HL-60/S4 treated with phorbol 12-myristate 13-acetate at 8.2 ng/mL for 4 days and 3 days (cell line): ENCODE results near the gene TIPARP.

Experiments used
- in situ Hi-C: fragments of 300-500 bp; cut with MboI; formaldehyde crosslinking; loops from 2 replicates; pipeline ENCODE4 v1.15.0; 2022; ENCODE audit warnings: low sequenced_read_pairs

The TIPARP gene

GRCh38 chr3:156646958-156647357, 27.4 kb upstream of the TIPARP start:
- in situ Hi-C loops, result no loop called here

- in situ Hi-C loops, result no loop called here
Measured at GRCh38 chr3:156648086-156648485, 26.3 kb upstream of the TIPARP start.

- in situ Hi-C loops, result loop anchor here (25.0 kb wide), 1 partner anchor 87 kb away; the partner anchor contains the start of gene SSR3
Measured at GRCh38 chr3:156649681-156650080, 24.7 kb upstream of the TIPARP start.

GRCh38 chr3:156652661-156653060, 21.7 kb upstream of the TIPARP start:
- in situ Hi-C loops, result loop anchor here (25.0 kb wide), 1 partner anchor 90 kb away; the partner anchor contains the start of gene SSR3

- in situ Hi-C loops, result loop anchor here (25.0 kb wide), 1 partner anchor 93 kb away; the partner anchor contains the start of gene SSR3
Measured at GRCh38 chr3:156654834-156655233, 19.6 kb upstream of the TIPARP start.

- in situ Hi-C loops, result loop anchor here (25.0 kb wide), 1 partner anchor 94 kb away; the partner anchor contains the start of gene SSR3
Measured at GRCh38 chr3:156655819-156656550, 18.4 kb upstream of the TIPARP start.

GRCh38 chr3:156657440-156657839, 16.9 kb upstream of the TIPARP start:
- in situ Hi-C loops, result loop anchor here (25.0 kb wide), 1 partner anchor 95 kb away; the partner anchor contains the start of gene SSR3

GRCh38 chr3:156657862-156658731, 16.3 kb upstream of the TIPARP start:
- in situ Hi-C loops, result loop anchor here (25.0 kb wide), 1 partner anchor 96 kb away; the partner anchor contains the start of gene SSR3

GRCh38 chr3:156658732-156659090, 15.7 kb upstream of the TIPARP start:
- in situ Hi-C loops, result loop anchor here (25.0 kb wide), 1 partner anchor 96 kb away; the partner anchor contains the start of gene SSR3

- in situ Hi-C loops, result loop anchor here (25.0 kb wide), 1 partner anchor 97 kb away; the partner anchor contains the start of gene SSR3
Measured at GRCh38 chr3:156659260-156659659, 15.1 kb upstream of the TIPARP start.

GRCh38 chr3:156661155-156661554, 13.2 kb upstream of the TIPARP start:
- in situ Hi-C loops, result loop anchor here (25.0 kb wide), 1 partner anchor 99 kb away; the partner anchor contains the start of gene SSR3

- in situ Hi-C loops, result loop anchor here (25.0 kb wide), 1 partner anchor 102 kb away; the partner anchor contains the start of gene SSR3
Measured at GRCh38 chr3:156664011-156664830, 10.2 kb upstream of the TIPARP start.

GRCh38 chr3:156664831-156665178, 9.6 kb upstream of the TIPARP start:
- in situ Hi-C loops, result loop anchor here (25.0 kb wide), 1 partner anchor 103 kb away; the partner anchor contains the start of gene SSR3

- in situ Hi-C loops, result loop anchor here (25.0 kb wide), 1 partner anchor 103 kb away; the partner anchor contains the start of gene SSR3
Measured at GRCh38 chr3:156665291-156665690, 9.1 kb upstream of the TIPARP start.

GRCh38 chr3:156666073-156666472, 8.3 kb upstream of the TIPARP start:
- in situ Hi-C loops, result loop anchor here (25.0 kb wide), 1 partner anchor 104 kb away; the partner anchor contains the start of gene SSR3

- in situ Hi-C loops, result loop anchor here (25.0 kb wide), 1 partner anchor 106 kb away; the partner anchor contains the start of gene SSR3
Measured at GRCh38 chr3:156668073-156668763, 6.2 kb upstream of the TIPARP start.

- in situ Hi-C loops, result loop anchor here (25.0 kb wide), 1 partner anchor 108 kb away; the partner anchor contains the start of gene SSR3
Measured at GRCh38 chr3:156670077-156670476, 4.3 kb upstream of the TIPARP start.

GRCh38 chr3:156670652-156671051, 3.7 kb upstream of the TIPARP start:
- in situ Hi-C loops, result loop anchor here (25.0 kb wide), 1 partner anchor 108 kb away; the partner anchor contains the start of gene SSR3

GRCh38 chr3:156673732-156674045, 701 bp upstream of the TIPARP start:
- in situ Hi-C loops, result loop anchor here (25.0 kb wide), 1 partner anchor 111 kb away; the partner anchor contains the start of gene SSR3
